Fibroblast of lung (primary cell): Measurements from ENCODE around the gene DNAH8.

Experiments
- CTCF ChIP-seq, 2 donors: IDR thresholded peaks in 1 of 2; conservative IDR thresholded peaks in 1 of 2; 1 replicate in 1 of 2; 2 replicates in 1 of 2; pipeline ENCODE4 v1.5.1; 2011 to 2012; ENCODE audit warnings: low read length in 2 of 2, control low read depth in 1 of 2, inconsistent platforms in 1 of 2, low read depth in 1 of 2, mild to moderate bottlenecking in 1 of 2
- EZH2 ChIP-seq: IDR thresholded peaks from 2 replicates; pipeline ENCODE4 v1.5.1; 2012; ENCODE audit warnings: low read length, control low read depth, mild to moderate bottlenecking; ENCODE audit errors: missing control alignments

- TF ChIP-seq CTCF (conservative IDR thresholded peaks at IDR 0.05 in 1 of 2, IDR thresholded peaks at IDR 0.05 in 1 of 2; ENCODE audit: low read depth in 1 of 2, low read length in 2 of 2) (no peak), EZH2 (no peak)
Observed at GRCh38 chr6:38814761-38815160, 99.7 kb downstream of the DNAH8 start.
